ENCODE measurements around the gene CYP8B1.

Gene CYP8B1

DNA sequence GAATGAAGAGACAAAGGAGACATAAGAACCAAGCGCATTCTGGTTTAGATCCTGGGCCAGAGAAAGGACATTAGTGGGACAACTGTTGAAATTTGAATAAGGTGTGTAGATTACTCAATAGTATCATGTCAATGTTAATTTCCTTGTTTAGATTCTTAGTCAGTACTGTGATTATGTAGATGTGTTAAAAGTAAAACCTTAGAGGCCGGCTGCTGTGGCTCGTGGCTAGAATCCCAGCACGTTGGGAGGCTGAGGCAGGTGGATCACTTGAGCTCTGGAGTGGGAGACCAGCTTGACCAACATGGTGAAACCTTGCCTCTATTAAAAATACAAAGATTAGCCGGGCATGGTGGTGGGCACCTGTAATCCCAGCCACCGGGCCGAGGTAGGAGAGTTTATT is 26.7 kb downstream of the CYP8B1 start:
- TF ChIP-seq, protein P1, sequence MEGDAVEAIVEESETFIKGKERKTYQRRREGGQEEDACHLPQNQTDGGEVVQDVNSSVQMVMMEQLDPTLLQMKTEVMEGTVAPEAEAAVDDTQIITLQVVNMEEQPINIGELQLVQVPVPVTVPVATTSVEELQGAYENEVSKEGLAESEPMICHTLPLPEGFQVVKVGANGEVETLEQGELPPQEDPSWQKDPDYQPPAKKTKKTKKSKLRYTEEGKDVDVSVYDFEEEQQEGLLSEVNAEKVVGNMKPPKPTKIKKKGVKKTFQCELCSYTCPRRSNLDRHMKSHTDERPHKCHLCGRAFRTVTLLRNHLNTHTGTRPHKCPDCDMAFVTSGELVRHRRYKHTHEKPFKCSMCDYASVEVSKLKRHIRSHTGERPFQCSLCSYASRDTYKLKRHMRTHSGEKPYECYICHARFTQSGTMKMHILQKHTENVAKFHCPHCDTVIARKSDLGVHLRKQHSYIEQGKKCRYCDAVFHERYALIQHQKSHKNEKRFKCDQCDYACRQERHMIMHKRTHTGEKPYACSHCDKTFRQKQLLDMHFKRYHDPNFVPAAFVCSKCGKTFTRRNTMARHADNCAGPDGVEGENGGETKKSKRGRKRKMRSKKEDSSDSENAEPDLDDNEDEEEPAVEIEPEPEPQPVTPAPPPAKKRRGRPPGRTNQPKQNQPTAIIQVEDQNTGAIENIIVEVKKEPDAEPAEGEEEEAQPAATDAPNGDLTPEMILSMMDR (IDR thresholded peaks at IDR 0.05): no peak

DNA sequence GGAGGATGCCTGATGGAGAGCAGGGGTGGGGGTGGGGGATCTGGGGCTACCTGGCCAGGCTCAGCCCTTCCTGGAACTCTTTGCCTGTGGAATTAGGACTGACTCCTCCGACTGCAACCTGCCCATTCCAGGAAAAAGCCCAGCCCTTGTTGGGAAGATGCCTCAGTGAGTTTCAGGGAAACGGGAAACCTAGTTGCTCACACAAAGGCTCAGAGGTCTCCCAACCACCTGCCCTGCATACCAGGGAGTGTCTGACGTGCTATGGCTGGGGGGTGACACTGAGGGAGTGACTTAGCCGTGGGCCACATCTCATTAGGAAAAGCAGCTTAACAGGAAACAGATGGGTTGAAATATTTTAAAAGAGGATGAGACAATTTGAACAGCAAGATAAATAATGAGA is 27.9 kb downstream of the CYP8B1 start:
- TF ChIP-seq, protein P1 (IDR thresholded peaks at IDR 0.05): no peak

- TF ChIP-seq, protein P1 (IDR thresholded peaks at IDR 0.05): no peak
These were observed 28.8 kb downstream of the CYP8B1 start for GRCh38 chr3:42846685-42847522.

DNA sequence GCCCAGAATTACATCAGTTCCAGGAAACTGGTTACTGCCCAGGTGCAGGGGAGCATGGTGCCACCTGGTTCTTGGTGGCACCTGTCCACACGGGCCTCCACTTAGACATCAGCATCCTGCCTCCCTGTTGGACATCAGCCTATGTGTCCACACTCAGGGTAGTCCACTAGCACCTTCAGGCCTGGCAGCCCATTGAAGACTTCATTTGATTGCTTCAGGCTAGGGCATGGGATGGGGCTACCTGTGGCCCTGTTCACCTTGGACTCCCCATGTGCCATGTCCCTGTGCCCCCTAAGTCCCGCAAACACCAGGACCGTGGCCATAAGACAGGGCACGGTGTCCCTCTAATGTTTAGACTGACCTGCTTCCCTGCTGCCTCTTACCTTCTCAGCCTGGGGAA is 30.9 kb downstream of the CYP8B1 start:
- TF ChIP-seq, protein P1 (IDR thresholded peaks at IDR 0.05): no peak

- TF ChIP-seq, protein P1 (IDR thresholded peaks at IDR 0.05): no peak
These were observed 31.3 kb downstream of the CYP8B1 start for GRCh38 chr3:42844412-42844713.

- TF ChIP-seq, protein P1 (IDR thresholded peaks at IDR 0.05): no peak
These were observed 31.8 kb downstream of the CYP8B1 start for GRCh38 chr3:42843713-42844411.

DNA sequence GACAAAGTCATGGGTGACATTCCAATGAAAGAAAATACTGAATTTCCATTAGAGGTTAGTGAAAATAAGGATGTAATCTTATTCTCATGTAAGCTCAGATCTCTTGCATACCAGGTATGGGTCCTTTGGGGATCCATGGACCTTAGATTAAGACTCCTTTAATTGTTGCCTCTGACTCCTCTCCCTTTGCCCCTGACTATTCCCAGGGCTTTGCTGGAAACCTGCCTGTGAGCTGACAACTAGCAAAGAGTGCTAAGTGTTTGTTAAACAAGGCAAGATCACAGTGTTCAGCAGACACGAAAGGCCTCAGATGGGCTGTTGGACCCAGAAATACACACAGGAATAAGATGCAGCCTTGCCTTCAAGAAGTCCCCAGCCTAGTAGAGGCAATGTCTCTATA is 34.3 kb downstream of the CYP8B1 start:
- TF ChIP-seq, protein P1 (IDR thresholded peaks at IDR 0.05): no peak
